Inferior parietal cortex (tissue), 1 donor: ENCODE measurements around the gene RUNX2.
A peak's percentile ranks its signal among the peaks of the same experiment; 100 is the strongest.
"Not testable (repeated sequence)": the region's sequence is repeated elsewhere in the genome, so short reads cannot be mapped to it uniquely, and the experiment has no call there.

ENCODE experiments used
- DNase-seq: peaks from one replicate; pipeline ENCODE4 v3.0.0-alpha.2; 2016; ENCODE audit errors: extremely low spot score

The RUNX2 gene

GRCh38 chr6:45555981-45556771, 228.0 kb downstream of the RUNX2 start:
- peak; percentile 57 for DNase-seq

- no peak for DNase-seq
These were observed 228.7 kb downstream of the RUNX2 start for GRCh38 chr6:45556828-45557227.

GRCh38 chr6:45557454-45557853, 229.3 kb downstream of the RUNX2 start:
- no peak for DNase-seq

- DNase-seq = no peak
These were observed 230.7 kb downstream of the RUNX2 start for GRCh38 chr6:45558858-45559257.

- DNase-seq = not testable (repeated sequence)
These were observed 232.2 kb downstream of the RUNX2 start for GRCh38 chr6:45560321-45560820.

- no peak for DNase-seq
These were observed 234.0 kb downstream of the RUNX2 start for GRCh38 chr6:45562171-45562570.

- DNase-seq = no peak
These were observed 234.9 kb downstream of the RUNX2 start for GRCh38 chr6:45563041-45563440.

GRCh38 chr6:45563844-45564243, 235.7 kb downstream of the RUNX2 start:
- DNase-seq = no peak

- no peak for DNase-seq
These were observed 238.8 kb downstream of the RUNX2 start for GRCh38 chr6:45566882-45567281.

GRCh38 chr6:45567879-45568278, 239.7 kb downstream of the RUNX2 start:
- no peak for DNase-seq

GRCh38 chr6:45568626-45569025, 240.5 kb downstream of the RUNX2 start:
- no peak for DNase-seq

- DNase-seq = no peak
These were observed 241.2 kb downstream of the RUNX2 start for GRCh38 chr6:45569210-45569945.

GRCh38 chr6:45571159-45571558, 243.0 kb downstream of the RUNX2 start:
- DNase-seq = no peak

GRCh38 chr6:45572833-45573232, 244.7 kb downstream of the RUNX2 start:
- DNase-seq = no peak

GRCh38 chr6:45574014-45574461, 245.9 kb downstream of the RUNX2 start:
- DNase-seq = no peak

GRCh38 chr6:45574885-45575284, 246.8 kb downstream of the RUNX2 start:
- DNase-seq = no peak

GRCh38 chr6:45576648-45577624, 248.8 kb downstream of the RUNX2 start:
- no peak for DNase-seq

GRCh38 chr6:45577836-45578504, 249.8 kb downstream of the RUNX2 start:
- no peak for DNase-seq

- no peak for DNase-seq
These were observed 256.0 kb downstream of the RUNX2 start for GRCh38 chr6:45584127-45584526.

- no peak for DNase-seq
These were observed 258.4 kb downstream of the RUNX2 start for GRCh38 chr6:45586216-45587171.
